ENCODE results near the gene DYNLT4. TPM values are rescaled to one million over a fixed set of nuclear protein-coding genes. Genes with fewer than 3 reads are reported as not detected.

The DYNLT4 gene
- total and polyA plus RNA-seq, 2 of the 13 experiments (the other 11 are each of a cell fraction or from before 2014, with no cell fraction given), result 0.77 TPM; not detected in 1

GRCh38 chr1:44806025-44806703 lies 987 bp downstream of the DYNLT4 start (continued):
- TF ChIP-seq HNRNPLL (IDR thresholded peaks at IDR 0.05; ENCODE audit: low read depth, low read length, poor library complexity, severe bottlenecking), result no peak
- peak; percentile 83 for TF ChIP-seq AGO2 (optimal IDR thresholded peaks at IDR 0.05; ENCODE audit: low read depth, low read length)
- TF ChIP-seq ZHX1 (CRISPR knock-in tag; IDR thresholded peaks at IDR 0.05; ENCODE audit: low read depth), result 0 out of 2 replicates have a peak, but pooled peaks have one; percentile 37
- TF ChIP-seq PAXIP1 (CRISPR knock-in tag; conservative IDR thresholded peaks at IDR 0.05), result no peak
- peak; percentile 57; the same call in 1 of the 2 replicates for TF ChIP-seq ZC3H13 (CRISPR knock-in tag; IDR thresholded peaks at IDR 0.05)
- peak in 1 of 2 experiments; percentile 2; a peak in 1 of 4 replicates for TF ChIP-seq POLR2A (IDR thresholded peaks at IDR 0.05; ENCODE audit: insufficient read depth in 1 of 2, low read depth in 2 of 2, low read length in 2 of 2)
- TF ChIP-seq MBNL3 (CRISPR knock-in tag; conservative IDR thresholded peaks at IDR 0.05), result no peak
